HK-2 (cell line): ENCODE results near the gene MISFA.
"Not testable (repeated sequence)": the region's sequence is repeated elsewhere in the genome, so short reads cannot be mapped to it uniquely, and the experiment has no call there.

ENCODE experiments used
- DNase-seq: peaks from one replicate; pipeline ENCODE4 v3.0.0-alpha.2; 2018; ENCODE audit not compliant: unreplicated experiment

The MISFA gene

GRCh38 chr11:18599739-18600230 is at the start of gene MISFA:
Gene MISFA (plus strand): TSS chr11:18599789. CDS start chr11:18599929, 140 bp downstream.
- DNase-seq = no peak

GRCh38 chr11:18563090-18563730 is 36.4 kb upstream of the MISFA start:
- no peak for DNase-seq

- DNase-seq = no peak
These were observed 35.4 kb upstream of the MISFA start for GRCh38 chr11:18564149-18564548.

- DNase-seq = no peak
These were observed 33.2 kb upstream of the MISFA start for GRCh38 chr11:18566406-18566805.

DNA sequence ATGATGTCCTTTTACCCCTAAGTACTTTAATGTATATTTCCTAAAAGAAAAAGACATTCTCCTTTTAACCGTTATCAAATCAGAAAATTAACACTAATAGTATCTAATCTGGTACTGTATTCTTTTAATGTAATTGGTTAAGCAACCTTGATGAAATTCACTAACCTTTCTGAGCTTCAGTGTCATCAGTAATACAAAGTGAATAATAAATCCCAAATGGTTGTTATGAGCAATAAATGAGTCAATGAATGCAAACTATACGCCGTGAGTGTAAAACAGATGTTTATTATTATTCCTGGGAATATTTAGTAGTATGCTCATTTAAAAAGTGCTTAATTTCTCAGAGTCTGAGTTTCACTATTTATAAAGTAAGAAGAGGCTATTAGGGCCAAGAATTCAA is 32.5 kb upstream of the MISFA start:
- DNase-seq = no peak

GRCh38 chr11:18575361-18575760 is 24.2 kb upstream of the MISFA start:
- DNase-seq = no peak

DNA sequence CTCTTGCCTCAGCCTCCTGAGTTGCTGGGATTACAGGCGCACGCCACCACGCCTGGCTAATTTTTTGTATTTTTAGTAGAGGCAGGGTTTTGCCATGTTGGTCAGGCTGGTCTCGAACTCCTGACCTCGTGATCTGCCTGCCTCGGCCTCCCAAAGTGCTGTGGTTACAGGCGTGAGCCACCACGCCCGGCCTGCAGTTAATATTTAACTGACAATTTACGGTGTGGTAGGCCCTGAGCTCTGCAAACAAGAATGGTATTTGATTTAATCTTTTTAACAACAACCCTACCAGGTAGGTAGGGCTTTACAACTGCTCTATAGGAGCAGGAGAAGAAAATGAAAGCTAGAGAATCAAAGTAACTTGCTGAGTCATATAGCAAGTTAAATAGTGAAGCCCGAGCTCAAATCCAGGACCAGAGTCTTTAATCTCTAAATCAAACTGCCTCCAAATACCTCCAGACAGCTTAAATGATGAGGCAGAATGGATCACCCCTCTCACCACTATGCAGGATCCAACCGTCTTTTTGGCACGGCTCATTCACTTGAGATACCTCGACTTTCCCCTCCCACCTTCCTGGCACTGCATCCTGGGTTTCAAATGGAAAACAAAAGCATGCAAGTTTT is 20.5 kb upstream of the MISFA start:
- DNase-seq = no peak

GRCh38 chr11:18580113-18580766 is 19.3 kb upstream of the MISFA start:
- no peak for DNase-seq

- no peak for DNase-seq
These were observed 17.8 kb upstream of the MISFA start for GRCh38 chr11:18581825-18582224.

- peak; percentile 82 for DNase-seq
These were observed 11.0 kb upstream of the MISFA start, which contains the start of gene UEVLD for GRCh38 chr11:18588297-18589252. Gene UEVLD (minus strand): TSS chr11:18588734. CDS start chr11:18588654, 80 bp downstream.

DNA sequence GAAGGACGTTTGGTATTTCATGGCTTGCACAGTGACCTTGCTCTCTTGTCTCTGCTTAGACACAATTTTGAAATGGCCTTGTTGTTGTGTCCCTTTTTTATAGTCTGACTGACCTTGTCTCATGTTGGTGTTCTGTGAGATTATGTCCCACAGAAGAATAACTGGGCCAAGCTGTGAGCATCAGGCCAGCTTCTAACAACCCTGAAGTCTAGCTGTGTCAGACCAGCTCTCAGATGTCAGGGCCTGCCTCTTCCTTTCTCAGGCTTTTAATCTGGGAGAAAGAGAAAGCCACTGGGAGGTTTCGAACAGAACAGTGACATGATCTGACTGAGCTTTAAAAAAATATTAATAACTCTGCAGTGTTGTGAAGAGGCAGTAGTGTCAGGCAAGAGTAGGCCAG is 9.0 kb upstream of the MISFA start:
- DNase-seq = no peak

DNA sequence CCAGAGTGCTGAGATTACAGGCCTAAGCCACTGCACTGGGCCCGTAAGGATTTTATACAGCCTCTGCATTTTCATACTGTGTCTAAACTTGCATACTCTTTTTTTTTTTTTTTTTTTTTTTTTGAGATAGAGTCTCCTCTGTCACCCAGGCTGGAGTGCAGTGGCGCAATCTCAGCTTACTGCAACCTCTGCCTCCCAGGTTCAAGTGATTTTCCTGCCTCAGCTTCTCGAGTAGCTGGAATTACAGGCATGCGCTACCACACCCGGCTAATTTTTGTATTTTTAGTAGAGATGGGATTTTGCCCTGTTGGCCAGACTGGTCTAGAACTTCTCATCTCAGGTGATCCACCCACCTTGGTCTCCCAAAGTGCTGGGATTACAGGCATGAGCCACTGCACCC is 5.5 kb upstream of the MISFA start:
- not testable (repeated sequence) for DNase-seq

DNA sequence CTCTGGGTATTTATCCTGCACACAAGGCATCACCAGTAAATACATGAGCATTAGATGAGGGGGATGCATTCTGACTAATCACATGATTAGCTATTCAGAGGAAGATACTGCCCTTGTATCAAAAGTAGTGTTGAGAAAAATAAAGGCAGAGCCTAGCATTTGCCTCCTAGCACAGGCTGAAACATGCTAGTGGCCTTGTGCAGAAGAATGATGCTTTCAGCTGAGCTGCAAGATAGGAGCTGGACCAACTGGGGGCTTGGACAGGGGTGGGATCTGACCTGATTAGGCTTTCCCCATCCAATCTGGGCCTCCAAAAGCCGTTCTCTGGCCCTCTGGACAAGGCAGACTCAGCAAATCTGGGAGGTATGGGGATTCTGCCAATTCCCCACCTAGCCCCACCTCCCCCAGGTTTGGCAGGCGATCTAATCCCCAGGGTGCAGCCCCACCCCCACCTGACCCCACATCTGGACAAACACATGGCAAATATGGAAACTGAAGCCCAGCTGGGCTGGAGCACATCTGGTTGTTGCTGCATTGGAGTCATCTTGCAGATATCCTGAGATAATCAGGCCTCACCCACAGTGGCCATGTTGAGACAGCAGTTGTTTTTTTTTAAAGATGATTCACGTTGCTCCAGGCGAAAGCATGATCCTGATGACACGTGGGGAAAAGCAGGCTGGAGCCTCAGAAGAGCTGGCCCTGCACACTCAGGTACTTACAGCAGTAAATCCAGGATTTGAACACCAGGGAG is 4.4 kb upstream of the MISFA start:
- DNase-seq = no peak

DNA sequence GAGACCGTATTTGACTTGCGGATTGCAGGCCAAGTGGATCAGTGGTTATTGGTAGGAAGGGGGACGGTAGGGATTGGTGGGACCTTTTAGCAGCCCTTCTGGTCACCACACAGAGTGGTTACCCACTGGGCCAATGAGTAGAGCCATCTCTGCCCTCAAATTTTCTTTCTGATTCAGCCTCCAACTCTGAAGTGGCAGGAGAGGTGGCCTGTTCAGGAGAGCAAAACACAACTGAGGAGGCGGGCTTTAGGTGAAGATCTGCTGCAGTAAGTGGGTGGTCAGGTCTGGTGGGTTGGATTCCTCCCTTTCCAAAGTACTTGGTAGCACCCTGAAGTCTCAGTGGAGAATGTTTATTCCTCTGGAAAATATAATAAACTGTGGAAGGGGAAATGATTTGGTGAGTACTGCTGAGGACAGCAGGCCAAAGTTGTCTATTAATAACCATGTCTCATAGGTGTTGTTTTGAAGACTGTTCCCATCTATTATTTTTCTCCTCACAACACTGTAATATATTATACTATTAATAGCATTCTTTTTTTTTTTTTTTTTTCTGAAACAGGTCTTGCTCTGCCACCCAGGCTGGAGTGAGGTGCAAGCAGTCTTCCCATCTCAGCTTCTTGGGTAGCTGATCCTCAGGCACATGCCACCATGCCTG is 1.5 kb downstream of the MISFA start:
- no peak for DNase-seq

GRCh38 chr11:18608376-18608775 is 8.8 kb downstream of the MISFA start:
- DNase-seq = no peak

DNA sequence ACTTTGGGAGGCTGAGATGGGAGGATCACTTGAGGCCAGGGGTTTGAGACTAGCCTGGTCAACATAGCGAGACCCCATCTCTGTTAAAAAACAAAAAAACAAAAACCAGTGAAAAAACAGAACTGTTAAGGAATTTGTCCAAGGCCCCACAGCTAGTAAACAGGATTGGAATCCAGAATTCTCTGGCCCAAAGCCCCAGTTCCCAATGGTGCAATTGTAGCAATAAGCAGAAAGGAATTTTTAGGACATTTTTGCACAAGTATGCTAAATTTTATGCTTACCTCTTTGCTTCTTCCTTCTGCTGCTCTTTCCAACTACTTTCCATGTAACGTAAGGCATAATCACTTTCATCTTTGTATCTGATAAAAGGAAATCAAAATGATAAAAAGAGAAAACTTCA is 11.6 kb downstream of the MISFA start:
- DNase-seq = no peak

DNA sequence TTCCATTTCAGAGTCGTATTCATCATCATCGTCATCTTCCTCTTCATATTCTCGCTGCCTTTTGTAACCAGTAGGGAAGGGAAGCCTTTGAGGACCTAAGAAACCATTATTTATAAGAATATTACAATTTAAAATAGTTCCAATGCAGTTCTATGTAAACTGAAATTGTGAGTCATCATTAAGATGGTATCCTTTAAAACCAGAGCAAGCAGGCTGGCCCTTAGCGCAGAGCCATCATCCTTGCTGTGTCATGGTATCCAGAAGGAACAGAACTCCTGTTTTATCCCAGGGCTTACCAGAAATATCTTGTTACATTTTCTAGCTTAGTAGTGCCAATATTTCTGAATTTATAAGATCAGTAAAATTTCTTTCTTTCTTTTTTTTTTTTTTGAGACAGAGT is 12.8 kb downstream of the MISFA start:
- no peak for DNase-seq

- no peak for DNase-seq
These were observed 15.1 kb downstream of the MISFA start for GRCh38 chr11:18614667-18615066.

DNA sequence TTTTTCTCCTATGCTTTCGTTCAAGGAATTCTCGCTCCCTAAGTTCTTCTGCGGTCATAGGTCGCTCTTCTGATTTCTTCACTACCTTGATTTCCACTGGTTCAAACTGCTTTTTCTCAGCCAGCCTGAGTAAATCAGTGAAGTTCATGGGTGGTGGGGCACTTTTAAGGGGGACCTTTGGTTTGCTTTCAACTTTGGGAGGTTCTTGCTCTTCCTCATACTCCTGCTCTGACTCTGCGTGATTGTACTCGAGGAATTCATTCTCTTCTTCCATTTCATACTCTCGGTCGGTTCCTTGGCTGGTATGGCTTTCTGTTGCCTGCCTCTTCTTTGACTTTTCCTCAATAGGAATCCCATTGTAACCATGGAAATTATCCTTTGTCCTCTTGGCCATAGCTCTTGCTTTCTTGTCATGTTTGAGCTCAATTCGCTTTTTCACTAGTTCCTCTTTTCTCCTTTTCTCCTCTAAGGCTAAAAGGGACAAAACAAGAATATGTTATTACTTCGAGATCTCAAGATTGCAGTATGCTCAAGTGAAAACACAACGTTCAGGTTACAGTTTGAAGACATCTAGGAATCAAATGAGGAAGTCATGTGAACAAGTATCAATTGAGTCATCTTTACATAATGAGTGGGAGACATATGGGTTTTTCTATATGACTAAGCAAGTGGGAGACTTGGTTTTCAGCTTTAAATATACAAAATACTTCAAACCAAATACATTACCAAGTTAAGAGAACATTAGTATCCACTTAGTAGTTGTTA is 16.2 kb downstream of the MISFA start:
- DNase-seq = no peak
